Suprapubic skin (tissue), 4 donors: ENCODE results near the gene CCNQ. TPM values are rescaled to one million over a fixed set of nuclear protein-coding genes. Genes with fewer than 3 reads are reported as not detected.
A peak's percentile ranks its signal among the peaks of the same experiment; 100 is the strongest.

Source experiments
- DNase-seq, 2 donors: peaks; one replicate each; pipeline ENCODE4 v3.0.0-alpha.2; 2019; ENCODE audit warnings: low spot score in 2 of 2
- H3K27ac ChIP-seq: fragments of 200-600 bp; sonication (generic); one replicate; pipeline ENCODE4 v1.5.1; 2019
- H3K27me3 ChIP-seq: fragments of 200-600 bp; sonication (generic); one replicate; pipeline ENCODE4 v1.5.1; 2019
- H3K36me3 ChIP-seq: fragments of 200-600 bp; sonication (generic); one replicate; pipeline ENCODE4 v1.5.1; 2019
- H3K4me1 ChIP-seq: fragments of 200-600 bp; sonication (generic); one replicate; pipeline ENCODE4 v1.5.1; 2019
- H3K4me3 ChIP-seq: fragments of 200-600 bp; sonication (generic); one replicate; pipeline ENCODE4 v1.5.1; 2019; ENCODE audit warnings: mild to moderate bottlenecking
- H3K9me3 ChIP-seq: fragments of 200-600 bp; sonication (generic); one replicate; pipeline ENCODE4 v1.5.1; 2019
- CTCF ChIP-seq, 2 donors: fragments of 200-600 bp in 1 of 2; fragments of 450-650 bp in 1 of 2; sonication (generic) in 1 of 2; IDR thresholded peaks; one replicate each; pipeline ENCODE4 v1.5.1; 2016 to 2019; ENCODE audit warnings: antibody characterized with exemption in 2 of 2, mild to moderate bottlenecking in 1 of 2, moderate library complexity in 1 of 2
- EP300 ChIP-seq: sonication (generic); formaldehyde crosslinking; IDR thresholded peaks from one replicate; pipeline ENCODE4 v1.6.1; 2017; ENCODE audit warnings: antibody characterized with exemption
- POLR2A ChIP-seq, 2 donors: fragments of 450-650 bp; IDR thresholded peaks; one replicate each; pipeline ENCODE4 v1.6.1; 2017; ENCODE audit warnings: antibody characterized with exemption in 2 of 2, mild to moderate bottlenecking in 2 of 2, moderate library complexity in 2 of 2
- POLR2AphosphoS5 ChIP-seq, 3 donors: sonication (generic); formaldehyde crosslinking; IDR thresholded peaks; one replicate each; pipeline ENCODE4 v1.6.1; 2017; ENCODE audit warnings: antibody characterized with exemption in 3 of 3
- whole genome bisulfite sequencing: methylation state at CpG from one replicate; pipeline ENCODE4 v1.1.5; 2018; 5-methylcytosine and 5-hydroxymethylcytosine counted together
- total RNA-seq, 4 donors: library from RNA; depleted of rRNA; stranded (reverse); fragments of >200 nt; gene quantifications; one replicate each; pipeline ENCODE4 v1.1.0, GENCODE V29; 2016

CCNQ gene
- total RNA-seq, 4 donors from 2014 or later: 16.4 to 33.2 (median 29.3) TPM

GRCh38 chrX:153645151-153645550 lies 46.2 kb upstream of the CCNQ start:
- Histone ChIP-seq H3K4me1 (peaks cover 33% of the 10 kb centered on the region), H3K9me3 (no peaks in the 10 kb centered on the region), H3K4me3 (no peak overlapping the region), H3K27me3 (peaks cover 96% of the 10 kb centered on the region), H3K36me3 (no peaks in the 10 kb centered on the region), H3K27ac (no peak overlapping the region)
- DNase-seq: no peak
- TF ChIP-seq POLR2A (IDR thresholded peaks at IDR 0.05): no peak
- TF ChIP-seq EP300: no peak
- no peak for TF ChIP-seq POLR2AphosphoS5 (IDR thresholded peaks at IDR 0.05)
- 80% methylated on average over 6 of the region's 6 CpGs for WGBS

- no peak for DNase-seq
- TF ChIP-seq EP300: no peak
- no peak for TF ChIP-seq CTCF (IDR thresholded peaks at IDR 0.05)
- TF ChIP-seq POLR2A (IDR thresholded peaks at IDR 0.05): no peak
- TF ChIP-seq POLR2AphosphoS5 (IDR thresholded peaks at IDR 0.05): no peak
- H3K4me1 ChIP-seq: peaks cover 33% of the 10 kb centered on the region
- no peak overlapping the region for H3K27ac ChIP-seq
- no peaks in the 10 kb centered on the region for H3K9me3 ChIP-seq
- no peaks in the 10 kb centered on the region for H3K36me3 ChIP-seq
- H3K27me3 ChIP-seq: peaks cover 92% of the 10 kb centered on the region
- WGBS: 44% methylated on average over 9 of the region's 46 CpGs
- peak overlapping the region; percentile 14 for H3K4me3 ChIP-seq
Observed at GRCh38 chrX:153644356-153645125, 45.6 kb upstream of the CCNQ start.

DNA sequence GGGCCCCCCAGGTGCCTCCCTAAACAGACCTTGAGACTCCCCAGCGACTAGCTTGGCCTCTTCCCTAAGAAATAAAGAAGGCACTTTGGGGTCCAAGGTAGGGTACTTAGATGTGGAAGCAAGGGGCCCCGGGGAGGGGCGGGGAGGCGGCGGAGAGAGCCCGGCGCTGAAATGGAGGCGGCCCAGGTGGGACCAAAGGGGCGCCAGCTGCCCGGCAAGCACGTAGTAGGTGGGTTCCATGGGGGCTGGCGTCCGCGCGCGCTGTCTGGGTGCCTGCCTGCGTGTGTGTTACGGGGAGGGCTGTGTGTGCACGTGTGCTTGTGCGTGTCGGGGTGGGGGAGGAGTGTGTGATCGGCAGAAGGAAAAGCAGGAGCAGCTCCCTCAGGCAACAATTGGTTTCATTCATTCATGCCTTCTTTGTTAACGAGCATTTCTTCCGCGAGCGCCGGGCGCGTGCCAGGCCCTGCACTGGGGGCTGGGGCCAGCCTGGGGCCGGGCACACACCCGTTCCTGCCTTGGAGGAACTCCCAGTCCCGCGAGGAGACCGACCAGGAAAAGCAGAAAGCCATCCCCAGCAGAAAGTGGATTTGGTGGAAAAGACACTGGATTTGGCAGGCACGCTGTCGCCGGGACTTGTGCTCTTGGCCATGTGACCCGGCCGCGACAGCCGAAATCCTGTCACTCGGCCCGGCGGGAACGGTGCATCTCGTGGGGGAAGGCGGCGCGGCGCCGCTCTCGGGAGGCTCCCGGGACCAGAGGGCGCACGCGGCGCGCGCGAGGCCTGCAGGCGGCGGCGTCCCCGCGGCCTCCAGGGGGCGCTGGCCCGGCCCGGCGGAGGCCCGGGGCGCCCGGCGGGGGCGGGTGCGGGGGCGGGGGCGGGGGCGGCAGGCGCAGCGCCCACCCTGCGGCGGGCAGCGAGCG lies 44.8 kb upstream of the CCNQ start:
- Histone ChIP-seq H3K9me3 (no peaks in the 10 kb centered on the region), H3K27ac (no peak overlapping the region), H3K27me3 (peaks cover 84% of the 10 kb centered on the region), H3K36me3 (no peaks in the 10 kb centered on the region), H3K4me1 (peaks cover 33% of the 10 kb centered on the region), H3K4me3 (peak overlapping the region; percentile 35)
- TF ChIP-seq EP300 (no peak), CTCF (IDR thresholded peaks at IDR 0.05) (no peak), POLR2AphosphoS5 (IDR thresholded peaks at IDR 0.05) (no peak), POLR2A (IDR thresholded peaks at IDR 0.05) (no peak)
- WGBS: 56% methylated on average over 23 of the region's 84 CpGs
- no peak for DNase-seq

- WGBS: 39% methylated on average over 23 of the region's 48 CpGs
- Histone ChIP-seq H3K27ac (no peak overlapping the region), H3K27me3 (peaks cover 76% of the 10 kb centered on the region), H3K4me1 (peaks cover 33% of the 10 kb centered on the region), H3K9me3 (no peaks in the 10 kb centered on the region), H3K36me3 (no peaks in the 10 kb centered on the region), H3K4me3 (peak overlapping the region; percentile 34)
- no peak for DNase-seq
- TF ChIP-seq POLR2AphosphoS5 (IDR thresholded peaks at IDR 0.05) (no peak), CTCF (IDR thresholded peaks at IDR 0.05) (no peak), EP300 (no peak), POLR2A (IDR thresholded peaks at IDR 0.05) (no peak)
Observed at GRCh38 chrX:153642655-153643430, 43.9 kb upstream of the CCNQ start.

- DNase-seq: no peak
- Histone ChIP-seq H3K4me1 (peaks cover 26% of the 10 kb centered on the region), H3K4me3 (peak overlapping the region; percentile 34), H3K9me3 (no peaks in the 10 kb centered on the region), H3K36me3 (no peaks in the 10 kb centered on the region), H3K27me3 (peaks cover 69% of the 10 kb centered on the region), H3K27ac (no peak overlapping the region)
- no peak for TF ChIP-seq EP300
- no peak for TF ChIP-seq POLR2A (IDR thresholded peaks at IDR 0.05)
- no peak for TF ChIP-seq CTCF (IDR thresholded peaks at IDR 0.05)
- no peak for TF ChIP-seq POLR2AphosphoS5 (IDR thresholded peaks at IDR 0.05)
- 20% methylated on average over 1 of the region's 62 CpGs for WGBS
Observed at GRCh38 chrX:153642051-153642654, 43.2 kb upstream of the CCNQ start.
